HG03565 (cell line): ENCODE measurements around the gene STARD13.

ENCODE experiments used
- ATAC-seq: cut with Tn5 transposase; IDR thresholded peaks from one replicate; pipeline ENCODE4 v1.9.1; 2021; ENCODE audit warnings: mild to moderate bottlenecking, moderate library complexity; ENCODE audit not compliant: unreplicated experiment

The STARD13 gene

DNA sequence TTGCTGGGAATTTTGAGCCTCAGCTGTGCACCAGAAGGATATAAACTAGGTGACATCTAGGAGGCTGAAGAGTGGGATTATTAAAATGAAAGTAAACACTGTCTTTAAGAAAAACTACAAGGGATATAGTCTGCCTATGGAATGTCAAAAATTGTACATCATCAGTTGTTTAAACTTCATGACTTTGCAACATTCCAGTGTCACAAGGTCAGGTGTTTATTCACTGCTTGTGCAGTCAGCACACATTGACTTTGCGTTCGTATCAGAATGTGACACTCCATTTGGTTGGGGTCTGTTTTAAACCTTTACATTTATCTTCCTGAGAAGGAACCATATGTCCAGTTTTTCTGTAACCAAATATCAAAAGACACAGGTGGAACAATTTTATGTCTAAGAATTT lies 183.7 kb downstream of the STARD13 start:
- no peak for ATAC-seq

DNA sequence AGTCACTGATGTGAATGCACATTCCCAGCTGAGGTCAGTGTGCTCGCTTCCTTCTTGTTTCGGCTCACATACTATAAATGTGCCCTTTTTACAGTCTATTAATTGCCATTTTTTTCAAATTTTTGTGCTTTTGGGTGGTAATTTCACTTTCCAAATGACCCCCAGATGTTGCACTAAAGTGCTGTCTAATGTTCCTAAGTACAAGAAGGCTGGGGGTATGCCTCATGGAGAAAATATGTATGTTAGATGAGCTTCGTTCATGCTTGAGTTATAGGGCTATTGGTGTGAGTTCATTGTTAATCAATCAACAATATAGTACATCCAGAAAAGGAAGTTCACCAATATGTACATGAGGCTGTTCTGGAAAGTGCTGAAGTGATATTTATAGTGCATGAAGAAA lies 184.7 kb downstream of the STARD13 start:
- no peak for ATAC-seq

DNA sequence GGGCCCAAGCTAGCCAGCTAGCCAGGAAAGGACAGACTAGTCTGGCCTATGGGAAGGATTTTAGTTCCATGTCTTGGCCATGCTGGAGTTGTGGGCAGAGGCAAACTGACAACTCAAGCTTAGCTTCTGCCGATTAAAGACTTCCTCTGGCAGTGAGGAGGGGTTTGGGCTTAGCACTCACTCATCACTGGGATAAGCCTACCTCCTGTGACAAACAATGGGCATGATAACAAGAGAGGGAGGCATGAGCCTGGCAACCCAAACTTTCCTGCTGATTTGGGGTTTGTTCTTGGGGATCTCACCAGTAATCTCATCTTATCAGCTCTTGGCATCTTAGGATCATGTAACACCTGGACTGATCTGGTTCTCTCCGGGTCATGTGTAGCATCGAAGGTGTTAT lies 185.7 kb downstream of the STARD13 start:
- ATAC-seq = no peak

- ATAC-seq = no peak
These were observed 188.5 kb downstream of the STARD13 start for GRCh38 chr13:33096886-33097605.

DNA sequence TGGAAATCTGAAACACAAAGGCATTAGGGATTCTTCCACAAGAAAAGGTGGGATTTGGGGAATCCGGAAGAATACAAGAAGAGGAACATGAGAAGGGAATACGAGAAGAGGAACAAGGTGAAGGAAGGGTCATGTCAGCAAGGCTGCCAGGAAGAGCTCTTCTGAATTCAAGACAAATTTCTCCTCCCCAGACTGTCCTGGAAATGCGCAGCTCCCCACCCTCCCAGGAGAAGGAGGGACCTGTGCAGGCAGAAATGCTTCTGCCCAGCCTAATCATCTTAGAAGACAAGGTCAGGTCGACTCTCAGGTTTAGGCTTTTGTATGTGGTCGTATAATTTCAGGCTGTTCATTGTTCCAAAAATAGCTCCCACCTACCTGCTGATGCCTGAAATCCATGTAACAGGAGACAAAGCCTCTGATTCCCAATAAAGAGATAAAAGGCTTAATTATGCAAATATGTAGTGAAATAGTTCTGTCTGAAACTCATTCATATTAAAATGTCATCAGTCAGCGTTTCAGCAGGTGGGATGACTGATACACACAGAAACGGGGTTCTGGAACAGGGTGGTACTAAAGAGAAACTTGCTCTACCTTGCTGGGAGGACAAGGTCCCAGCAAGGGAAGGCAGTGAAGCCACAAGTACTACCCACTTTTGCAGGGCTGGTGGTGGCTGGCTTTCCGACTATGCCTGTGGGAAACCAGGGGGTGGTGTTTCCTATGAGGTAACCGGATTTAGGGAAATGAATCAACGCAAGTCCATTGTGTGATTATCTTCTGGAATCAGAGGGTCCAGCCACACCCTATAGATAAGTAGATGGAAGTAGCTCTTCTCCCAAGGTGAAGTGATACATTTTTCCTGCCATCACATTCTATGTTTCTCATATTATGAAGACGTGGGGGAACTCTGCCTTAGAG lies 193.2 kb downstream of the STARD13 start:
- no peak for ATAC-seq

GRCh38 chr13:33091415-33091774 lies 194.2 kb downstream of the STARD13 start:
- no peak for ATAC-seq

- no peak for ATAC-seq
These were observed 194.7 kb downstream of the STARD13 start for GRCh38 chr13:33090755-33091414.

DNA sequence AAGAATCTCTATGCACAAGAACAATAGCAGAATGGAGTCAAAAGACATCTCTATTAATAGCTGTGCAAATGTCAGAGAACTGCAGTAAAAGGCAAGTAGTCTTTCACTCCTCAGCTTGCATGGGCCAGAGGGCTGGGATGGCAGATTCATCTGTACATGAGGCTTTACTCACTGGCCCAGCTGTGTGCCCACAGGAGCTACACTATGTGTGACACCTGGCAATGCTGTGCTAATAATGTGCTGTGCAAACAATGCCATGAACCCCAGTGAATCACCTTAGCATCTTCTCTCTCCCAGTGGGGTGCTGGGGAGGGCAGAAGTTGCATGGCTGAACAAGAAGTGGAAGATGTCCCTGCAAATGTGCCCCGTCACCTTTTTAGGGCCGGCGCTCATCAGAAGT lies 196.2 kb downstream of the STARD13 start:
- no peak for ATAC-seq

DNA sequence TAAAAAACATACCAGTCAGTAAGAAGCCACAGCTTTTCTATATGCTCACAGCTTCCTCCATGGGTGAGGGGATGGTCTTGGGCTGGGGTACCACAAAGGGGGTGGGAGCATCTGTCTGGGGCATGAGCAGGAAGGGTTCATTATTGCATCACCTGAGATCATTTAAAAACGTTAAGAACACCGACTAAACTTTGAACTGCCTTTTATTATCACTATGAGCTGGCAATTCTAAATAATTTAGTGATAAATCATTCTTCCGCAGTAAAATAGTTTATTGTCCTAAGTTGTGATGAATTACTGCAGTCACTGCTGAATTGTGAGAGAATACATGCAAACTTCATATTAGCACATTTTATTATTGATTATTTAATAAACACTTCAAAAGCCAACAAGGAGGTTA lies 197.8 kb downstream of the STARD13 start:
- no peak for ATAC-seq

- ATAC-seq = no peak
These were observed 198.5 kb downstream of the STARD13 start for GRCh38 chr13:33087091-33087490.

DNA sequence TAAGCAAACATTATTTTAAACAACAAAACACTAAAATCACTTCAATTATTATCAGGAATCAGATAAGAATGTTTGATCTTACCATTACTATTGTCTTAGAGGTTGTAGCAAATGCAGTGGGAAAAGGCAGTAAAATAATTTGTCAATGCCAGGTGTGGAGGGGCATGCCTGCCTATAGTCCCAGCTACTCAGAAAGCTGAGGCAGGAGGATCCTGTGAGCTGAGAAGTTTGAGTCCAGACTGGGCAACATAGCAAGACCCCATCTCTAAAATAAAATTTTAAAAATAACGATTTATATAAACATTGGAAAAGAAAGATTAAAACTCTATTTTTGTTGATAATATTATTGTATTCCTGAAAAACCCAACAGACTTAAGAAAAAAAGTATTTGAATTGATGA lies 202.5 kb downstream of the STARD13 start:
- ATAC-seq = no peak

DNA sequence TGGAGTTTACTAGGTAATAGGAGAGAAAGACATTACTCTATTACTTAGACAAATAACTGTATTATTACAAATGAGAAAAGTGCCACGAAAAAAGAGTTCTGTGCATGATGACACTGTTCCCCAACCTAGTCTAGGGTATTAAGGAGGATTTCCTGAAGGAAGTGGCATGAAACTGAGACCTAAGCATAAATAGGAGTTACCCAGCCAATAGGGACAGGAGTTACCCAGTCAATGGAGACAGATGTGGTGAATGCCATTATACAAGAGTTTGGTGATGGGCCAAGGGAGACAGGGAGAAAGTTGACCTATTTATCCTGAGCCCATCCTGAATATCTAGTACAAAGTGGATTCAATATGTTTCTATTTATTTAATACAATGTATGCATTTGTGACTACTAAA lies 203.9 kb downstream of the STARD13 start:
- ATAC-seq = no peak

GRCh38 chr13:33080972-33081590 lies 204.5 kb downstream of the STARD13 start:
- ATAC-seq = no peak

DNA sequence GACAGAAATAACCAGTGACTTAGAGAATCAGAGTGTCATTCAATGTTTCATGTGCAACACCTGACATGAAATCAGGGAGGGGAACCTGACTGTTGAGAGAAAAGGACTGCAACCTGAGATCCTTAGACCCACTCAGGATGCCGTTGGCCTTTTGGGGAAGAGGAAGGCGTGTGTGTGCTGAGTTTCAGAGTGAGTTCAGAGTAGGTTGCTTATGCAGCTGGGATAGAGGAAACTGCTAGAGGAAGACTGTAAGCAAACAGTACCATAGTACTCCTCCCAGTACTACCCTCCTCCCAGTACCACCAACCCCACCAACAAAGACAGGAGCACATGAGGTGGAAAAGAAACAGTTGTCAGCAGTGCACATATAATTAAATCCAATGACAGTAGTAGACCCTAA lies 205.6 kb downstream of the STARD13 start:
- ATAC-seq = no peak

GRCh38 chr13:33078263-33078662 lies 207.3 kb downstream of the STARD13 start:
- no peak for ATAC-seq

DNA sequence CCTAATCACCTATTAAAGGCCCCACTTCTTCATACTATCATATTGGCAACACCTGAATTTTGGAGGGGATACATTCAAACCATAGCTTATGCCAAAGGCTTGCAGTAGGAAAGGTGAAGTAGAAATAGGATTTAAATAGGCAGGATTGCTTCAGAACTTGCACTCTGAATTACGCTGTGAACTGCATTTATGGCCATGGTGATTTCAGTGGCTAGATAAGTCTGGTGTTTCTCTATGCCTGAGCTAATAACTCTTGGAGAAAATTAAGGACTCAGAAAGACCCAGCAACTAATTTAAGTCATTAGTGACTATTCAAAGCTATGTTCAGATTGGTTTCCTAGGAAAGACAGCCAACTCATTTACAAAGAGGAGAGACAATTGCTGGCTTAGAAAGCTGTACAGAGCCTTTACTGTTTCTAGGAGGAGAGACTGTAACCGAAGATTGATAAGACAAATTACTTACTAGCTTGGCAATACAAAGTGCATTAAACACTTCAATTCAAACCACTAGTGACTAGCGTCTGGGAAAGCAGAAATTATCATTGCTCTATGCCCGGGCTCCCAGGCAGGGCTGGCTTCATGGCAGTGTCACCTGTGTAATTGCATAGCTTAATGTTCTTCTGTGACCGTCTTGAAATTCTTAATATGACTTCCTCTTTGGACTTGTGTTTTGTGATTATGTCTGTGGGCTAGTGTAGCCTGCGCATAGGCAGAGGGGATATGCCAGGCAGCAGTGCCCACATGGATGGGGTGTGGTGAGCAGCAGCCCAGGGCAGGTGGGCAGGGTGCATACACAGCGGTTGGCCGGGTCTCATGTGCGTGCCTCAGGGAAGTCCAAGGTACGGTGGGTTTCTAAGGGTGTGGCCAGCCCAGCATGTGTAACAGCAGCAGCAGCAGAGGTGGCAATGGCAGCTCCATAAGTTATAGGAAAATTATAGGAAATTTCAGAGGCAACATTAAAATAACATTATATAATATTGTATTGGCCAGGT lies 209.3 kb downstream of the STARD13 start:
- no peak for ATAC-seq

DNA sequence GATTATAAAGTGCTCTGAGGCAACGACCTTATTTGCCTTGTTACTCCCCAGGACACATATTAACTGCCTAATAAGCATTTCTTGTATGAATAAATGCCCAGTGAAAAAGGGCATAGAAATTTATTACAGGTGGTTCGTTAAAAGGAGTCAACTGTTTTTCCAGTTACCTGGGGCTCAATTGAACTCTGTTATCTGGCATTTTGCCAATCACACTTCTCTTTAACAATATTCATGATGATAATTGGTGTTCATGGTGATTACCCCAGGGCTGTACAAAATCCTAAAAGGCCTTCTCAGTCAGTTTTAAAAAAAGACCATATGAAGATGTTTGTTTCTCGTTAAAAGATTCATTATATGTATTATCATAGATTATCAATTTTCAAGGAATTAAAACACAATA lies 212.2 kb downstream of the STARD13 start:
- ATAC-seq = no peak

GRCh38 chr13:33072759-33073158 lies 212.8 kb downstream of the STARD13 start:
- ATAC-seq = no peak

GRCh38 chr13:33072282-33072681 lies 213.3 kb downstream of the STARD13 start:
- no peak for ATAC-seq

- ATAC-seq = no peak
These were observed 214.8 kb downstream of the STARD13 start for GRCh38 chr13:33070713-33071112.
